Naive B cell (primary cell): ENCODE results near the gene MMP7. TPM values are rescaled to one million over a fixed set of nuclear protein-coding genes. Genes with fewer than 3 reads are reported as not detected.

Source experiments
- ATAC-seq, 2 donors: fragments of 150-1000 bp; cut with Tn5 transposase; 2 replicates each; pipeline ENCODE4 v1.10.0; 2021; ENCODE audit warnings: low read depth in 2 of 2, mild to moderate bottlenecking in 2 of 2, moderate library complexity in 2 of 2
- DNase-seq: peaks from one replicate; pipeline ENCODE4 v3.0.0; 2022
- H3K27ac Mint-ChIP-seq, 6 donors: one replicate each; pipeline ENCODE4 v1.8.0; 2020 to 2022; ENCODE audit warnings: mild to moderate bottlenecking in 6 of 6, mixed read lengths in 6 of 6, moderate library complexity in 5 of 6, inconsistent platforms in 2 of 6
- H3K27me3 Mint-ChIP-seq, 3 donors: one replicate each; pipeline ENCODE4 v1.8.0; 2021 to 2022; ENCODE audit warnings: mixed read lengths in 3 of 3, mild to moderate bottlenecking in 1 of 3
- H3K36me3 Mint-ChIP-seq, 2 donors: one replicate each; pipeline ENCODE4 v1.8.0; 2020 to 2022; ENCODE audit warnings: mixed read lengths in 2 of 2, inconsistent platforms in 1 of 2, mild to moderate bottlenecking in 1 of 2
- H3K4me1 Mint-ChIP-seq, 3 donors: one replicate each; pipeline ENCODE4 v1.8.0; 2020 to 2022; ENCODE audit warnings: mixed read lengths in 3 of 3, inconsistent platforms in 1 of 3, mild to moderate bottlenecking in 1 of 3, moderate library complexity in 1 of 3
- H3K4me3 Mint-ChIP-seq, 8 donors: one replicate each; pipeline ENCODE4 v1.8.0; 2020 to 2022; ENCODE audit warnings: mild to moderate bottlenecking in 8 of 8, mixed read lengths in 8 of 8, moderate library complexity in 8 of 8, inconsistent platforms in 2 of 8
- H3K9me3 Mint-ChIP-seq, 7 donors: one replicate each; pipeline ENCODE4 v1.8.0; 2020 to 2022; ENCODE audit warnings: mixed read lengths in 7 of 7, mild to moderate bottlenecking in 5 of 7, inconsistent platforms in 2 of 7, moderate library complexity in 1 of 7
- polyA plus RNA-seq, 6 donors: library from polyadenylated mRNA; unstranded; fragments of 300-500 nt; fragmentation: Illumina TruSeq; gene quantifications; one replicate each; pipeline ENCODE4 v1.2.3, GENCODE V29; 2021; ENCODE audit warnings: low read depth in 6 of 6

Gene MMP7
- polyA plus RNA-seq, 6 donors from 2014 or later: 0.32 to 0.36 TPM; not detected in 4

DNA sequence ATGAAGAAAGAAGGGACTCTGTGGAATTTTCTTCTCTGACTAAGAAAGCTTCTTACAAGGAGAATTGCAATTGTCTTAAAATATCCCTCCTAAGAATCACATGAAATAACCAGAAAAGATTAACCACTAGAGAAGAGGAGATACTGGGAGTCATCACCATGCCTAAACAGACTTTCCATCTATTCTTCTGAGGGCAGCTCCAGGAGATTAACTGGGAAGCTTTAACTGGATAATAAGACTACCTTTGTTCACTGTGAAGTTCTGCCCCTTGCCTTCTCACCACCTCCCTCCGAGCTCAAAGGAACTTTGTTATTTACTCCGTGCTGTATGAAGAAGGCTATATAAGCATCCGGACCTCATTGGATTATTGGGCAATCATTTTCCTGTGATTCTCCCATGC, 24.5 kb upstream of the MMP7 start:
- no peaks in the 10 kb centered on the region for H3K27me3 Mint-ChIP-seq
- H3K4me3 Mint-ChIP-seq: no peak overlapping the region
- peaks cover 0 to 11% (median 0%) of the 10 kb centered on the region in 7 donors for H3K9me3 Mint-ChIP-seq
- H3K27ac Mint-ChIP-seq: no peak overlapping the region
- ATAC-seq (no peak), DNase-seq (no peak)
- H3K4me1 Mint-ChIP-seq: peaks cover 22 to 33% (median 27%) of the 10 kb centered on the region in 3 donors
- H3K36me3 Mint-ChIP-seq: no peaks in the 10 kb centered on the region

DNA sequence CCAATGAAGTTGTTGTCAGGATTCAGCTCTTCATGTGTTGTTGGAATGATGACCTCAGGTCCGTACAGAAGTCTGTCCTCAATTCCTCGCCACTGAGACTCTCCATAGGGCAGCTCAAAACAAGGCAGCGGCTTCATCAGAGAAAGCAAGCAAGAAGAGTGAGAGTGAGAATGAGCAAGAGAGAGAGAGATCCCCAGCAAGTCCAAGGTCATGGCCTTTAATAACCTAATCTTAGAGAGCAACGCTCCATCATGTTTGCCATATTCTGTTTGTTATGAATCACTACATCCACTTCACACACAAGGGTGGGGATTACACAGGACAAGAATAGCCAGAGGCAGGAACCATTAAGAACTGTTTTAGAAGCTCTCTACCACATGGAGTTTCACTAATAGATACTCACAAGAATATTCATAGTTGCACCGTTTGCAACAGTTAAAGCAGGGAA, 23.3 kb upstream of the MMP7 start:
- Mint-ChIP-seq H3K36me3 (no peaks in the 10 kb centered on the region), H3K4me1 (peaks cover 12 to 22% (median 17%) of the 10 kb centered on the region in 3 donors), H3K4me3 (no peak overlapping the region), H3K9me3 (peaks cover 0 to 8% (median 0%) of the 10 kb centered on the region in 7 donors), H3K27me3 (no peaks in the 10 kb centered on the region), H3K27ac (peak overlapping the region in 1 of 6 donors; percentile 19)
- no peak for ATAC-seq
- no peak for DNase-seq

DNA sequence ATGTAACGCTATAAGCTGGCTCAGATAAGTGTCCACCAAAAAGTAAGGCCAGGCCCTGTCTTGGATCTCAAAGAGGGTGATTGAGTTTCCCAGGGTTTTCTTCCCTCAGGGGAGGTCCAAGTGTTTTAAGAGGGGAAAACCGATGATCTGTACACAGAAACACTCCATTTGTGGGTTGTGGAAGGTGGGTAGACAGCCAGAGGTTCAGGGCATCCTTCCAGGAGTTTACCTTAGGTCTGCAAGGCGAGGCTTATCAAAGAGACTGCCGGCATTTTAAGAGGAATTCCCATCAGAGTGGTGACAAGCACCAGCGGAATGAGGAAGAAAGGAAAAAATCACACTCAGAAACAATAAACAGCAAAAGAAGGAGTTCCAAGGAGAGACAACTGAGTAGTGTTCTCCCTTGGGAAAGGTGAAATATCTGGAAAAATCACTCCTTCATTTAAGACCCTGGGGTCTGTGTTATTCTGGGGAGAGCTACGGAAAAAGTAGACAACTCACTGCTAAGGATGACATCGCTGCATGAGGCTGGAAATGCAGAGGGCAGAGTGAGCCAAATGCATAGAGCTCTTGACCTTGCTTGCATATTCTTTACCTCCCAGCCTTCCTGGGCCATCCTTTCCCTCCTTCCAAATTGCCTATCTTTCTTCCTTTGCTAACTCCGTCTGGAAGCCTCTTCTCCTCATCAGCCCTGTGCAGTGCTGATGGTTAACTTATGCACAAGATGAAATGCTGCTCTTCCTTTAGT, 22.1 kb upstream of the MMP7 start:
- no peak overlapping the region for H3K4me3 Mint-ChIP-seq
- DNase-seq (no peak), ATAC-seq (no peak)
- H3K9me3 Mint-ChIP-seq: peaks cover 0 to 3% (median 0%) of the 10 kb centered on the region in 7 donors
- peaks cover 16 to 23% (median 23%) of the 10 kb centered on the region in 3 donors for H3K4me1 Mint-ChIP-seq
- H3K27me3 Mint-ChIP-seq: no peaks in the 10 kb centered on the region
- H3K27ac Mint-ChIP-seq: peak overlapping the region in 2 of 6 donors; percentile 7 to 41
- no peaks in the 10 kb centered on the region for H3K36me3 Mint-ChIP-seq

DNA sequence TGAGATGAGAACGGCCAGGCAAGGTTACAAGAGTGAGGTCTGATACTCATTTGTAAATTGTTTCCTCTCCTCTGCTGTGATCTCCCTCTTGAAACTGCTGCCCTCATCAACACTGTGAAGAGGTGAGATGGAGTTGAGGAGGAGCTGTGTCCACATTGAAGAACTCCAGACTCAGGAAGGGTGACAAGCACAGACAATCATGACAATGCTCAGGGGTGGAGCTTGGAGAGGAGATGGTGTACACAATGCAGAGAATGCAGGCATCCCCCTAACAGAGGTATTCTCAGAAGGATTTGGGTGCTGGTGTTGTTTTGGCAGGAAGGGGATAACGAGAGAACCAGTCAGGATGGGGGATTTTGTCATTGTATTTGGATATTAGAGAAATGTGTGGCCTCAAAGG, 21.5 kb upstream of the MMP7 start:
- no peak for ATAC-seq
- H3K36me3 Mint-ChIP-seq: no peaks in the 10 kb centered on the region
- peak overlapping the region in 4 of 6 donors; percentile 3 to 36 (median 30) for H3K27ac Mint-ChIP-seq

GRCh38 chr11:102551169-102551781, 20.7 kb upstream of the MMP7 start:
- H3K9me3 Mint-ChIP-seq: no peaks in the 10 kb centered on the region
- no peaks in the 10 kb centered on the region for H3K36me3 Mint-ChIP-seq
- ATAC-seq: no peak
- DNase-seq: no peak
- H3K4me3 Mint-ChIP-seq: no peak overlapping the region
- peaks cover 20 to 33% (median 33%) of the 10 kb centered on the region in 3 donors for H3K4me1 Mint-ChIP-seq
- H3K27me3 Mint-ChIP-seq: no peaks in the 10 kb centered on the region
- H3K27ac Mint-ChIP-seq: peak overlapping the region in 4 of 6 donors; percentile 27 to 97 (median 36)

More for the DNA sequence above, 21.5 kb upstream of the MMP7 start:
- Mint-ChIP-seq H3K4me1 (peaks cover 16 to 26% (median 25%) of the 10 kb centered on the region in 3 donors), H3K4me3 (no peak overlapping the region), H3K9me3 (no peaks in the 10 kb centered on the region), H3K27me3 (no peaks in the 10 kb centered on the region)
- no peak for DNase-seq

- Mint-ChIP-seq H3K36me3 (no peaks in the 10 kb centered on the region), H3K9me3 (peaks cover 0 to 2% (median 0%) of the 10 kb centered on the region in 7 donors), H3K4me1 (peaks cover 47 to 71% (median 64%) of the 10 kb centered on the region in 3 donors), H3K4me3 (peak overlapping the region; percentile 7 to 67 (median 45)), H3K27me3 (no peaks in the 10 kb centered on the region), H3K27ac (peak overlapping the region; percentile 98 to 100 (median 100))
- DNase-seq: peak; percentile 87
- ATAC-seq: peak; percentile 74 to 75
Observed at GRCh38 chr11:102546923-102547471, 16.4 kb upstream of the MMP7 start.

DNA sequence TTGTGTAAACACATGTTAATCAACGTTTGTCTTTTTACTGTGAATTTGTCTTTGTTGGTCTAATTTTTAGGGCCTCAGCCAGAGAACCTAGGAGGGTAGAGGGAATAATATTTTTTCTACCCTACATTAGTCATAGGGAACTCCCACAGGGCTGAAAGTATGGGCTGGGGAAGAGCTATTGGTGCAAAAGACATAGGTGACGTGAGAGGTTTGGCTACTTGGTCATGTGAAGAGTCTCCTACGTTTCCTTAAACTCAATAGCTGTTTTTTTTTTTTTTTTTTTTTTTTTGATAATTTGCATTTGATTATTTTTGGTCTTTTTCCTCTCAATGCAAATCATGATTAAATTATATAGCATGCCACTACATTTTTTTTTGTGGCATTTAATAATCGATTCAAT, 15.9 kb upstream of the MMP7 start:
- peak; percentile 70 to 71 for ATAC-seq
- H3K4me3 Mint-ChIP-seq: peak overlapping the region; percentile 33 to 84 (median 62)
- no peaks in the 10 kb centered on the region for H3K36me3 Mint-ChIP-seq
- DNase-seq: peak; percentile 78
- peaks cover 41 to 66% (median 58%) of the 10 kb centered on the region in 3 donors for H3K4me1 Mint-ChIP-seq
- H3K9me3 Mint-ChIP-seq: peaks cover 0 to 2% (median 0%) of the 10 kb centered on the region in 7 donors
- peak overlapping the region; percentile 98 to 100 (median 100) for H3K27ac Mint-ChIP-seq
- no peaks in the 10 kb centered on the region for H3K27me3 Mint-ChIP-seq

GRCh38 chr11:102545701-102546100, 15.2 kb upstream of the MMP7 start:
- ATAC-seq (no peak), DNase-seq (no peak)
- H3K9me3 Mint-ChIP-seq: peaks cover 0 to 2% (median 0%) of the 10 kb centered on the region in 7 donors
- peak overlapping the region in 7 of 8 donors; percentile 9 to 84 (median 67) for H3K4me3 Mint-ChIP-seq
- H3K27me3 Mint-ChIP-seq: no peaks in the 10 kb centered on the region
- peak overlapping the region; percentile 98 to 100 (median 100) for H3K27ac Mint-ChIP-seq
- H3K36me3 Mint-ChIP-seq: no peaks in the 10 kb centered on the region
- peaks cover 36 to 60% (median 56%) of the 10 kb centered on the region in 3 donors for H3K4me1 Mint-ChIP-seq

- H3K9me3 Mint-ChIP-seq: peaks cover 0 to 2% (median 0%) of the 10 kb centered on the region in 7 donors
- DNase-seq (no peak), ATAC-seq (no peak)
- H3K27me3 Mint-ChIP-seq: no peaks in the 10 kb centered on the region
- peak overlapping the region; percentile 96 to 100 (median 99) for H3K27ac Mint-ChIP-seq
- H3K4me1 Mint-ChIP-seq: peaks cover 36 to 60% (median 56%) of the 10 kb centered on the region in 3 donors
- H3K36me3 Mint-ChIP-seq: no peaks in the 10 kb centered on the region
- H3K4me3 Mint-ChIP-seq: peak overlapping the region in 6 of 8 donors; percentile 1 to 84 (median 44)
Observed at GRCh38 chr11:102544594-102544993, 14.0 kb upstream of the MMP7 start.

DNA sequence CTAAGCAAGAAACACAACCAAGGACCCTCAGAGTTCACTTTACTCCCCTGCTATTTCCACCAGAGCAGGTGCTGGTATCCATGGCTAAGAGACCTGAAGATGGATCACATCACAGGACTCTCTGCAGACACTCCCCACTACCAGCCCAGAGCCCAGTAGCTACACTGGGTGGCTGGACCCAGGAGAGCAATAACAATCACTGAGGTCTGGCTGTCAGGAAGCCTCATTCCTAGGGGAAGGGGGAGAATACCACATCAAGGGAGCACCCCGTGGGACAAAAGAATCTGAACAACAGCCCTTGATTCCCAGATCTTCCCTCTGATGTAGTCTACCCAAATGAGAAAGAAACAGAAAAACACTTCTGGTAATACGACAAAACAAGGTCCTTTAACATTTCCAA, 9.0 kb upstream of the MMP7 start:
- peak overlapping the region in 5 of 6 donors; percentile 41 to 72 (median 58) for H3K27ac Mint-ChIP-seq
- DNase-seq: no peak
- H3K36me3 Mint-ChIP-seq: no peaks in the 10 kb centered on the region
- ATAC-seq: no peak
- H3K9me3 Mint-ChIP-seq: peaks cover 0 to 4% (median 0%) of the 10 kb centered on the region in 7 donors
- peaks cover 29 to 46% (median 43%) of the 10 kb centered on the region in 3 donors for H3K4me1 Mint-ChIP-seq
- H3K4me3 Mint-ChIP-seq: no peak overlapping the region
- H3K27me3 Mint-ChIP-seq: no peaks in the 10 kb centered on the region

DNA sequence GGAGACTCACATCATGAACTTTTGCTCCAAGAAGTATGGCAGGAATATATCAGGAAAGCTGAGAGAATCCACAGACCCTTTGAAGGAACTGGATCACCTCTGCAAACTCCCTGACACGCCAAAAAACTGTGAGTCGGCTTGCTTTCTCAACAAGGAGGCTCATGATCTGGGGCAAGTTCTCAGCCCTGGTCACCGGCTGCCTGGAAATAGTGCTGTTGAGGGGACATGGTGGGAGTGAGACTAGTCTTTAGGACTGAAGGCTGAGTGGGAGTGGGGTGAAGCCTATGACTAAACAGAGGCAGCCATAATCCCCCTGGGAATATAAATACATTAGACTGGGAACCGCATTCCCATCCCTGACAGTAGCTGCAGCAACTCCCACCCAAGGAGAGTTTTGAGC, 8.4 kb upstream of the MMP7 start:
- H3K27me3 Mint-ChIP-seq: no peaks in the 10 kb centered on the region
- no peaks in the 10 kb centered on the region for H3K36me3 Mint-ChIP-seq
- H3K4me3 Mint-ChIP-seq: peak overlapping the region in 1 of 8 donors; percentile 26
- H3K9me3 Mint-ChIP-seq: peaks cover 0 to 5% (median 0%) of the 10 kb centered on the region in 7 donors
- H3K27ac Mint-ChIP-seq: peak overlapping the region in 5 of 6 donors; percentile 8 to 52 (median 46)
- ATAC-seq: no peak
- peaks cover 31 to 45% (median 44%) of the 10 kb centered on the region in 3 donors for H3K4me1 Mint-ChIP-seq
- no peak for DNase-seq

DNA sequence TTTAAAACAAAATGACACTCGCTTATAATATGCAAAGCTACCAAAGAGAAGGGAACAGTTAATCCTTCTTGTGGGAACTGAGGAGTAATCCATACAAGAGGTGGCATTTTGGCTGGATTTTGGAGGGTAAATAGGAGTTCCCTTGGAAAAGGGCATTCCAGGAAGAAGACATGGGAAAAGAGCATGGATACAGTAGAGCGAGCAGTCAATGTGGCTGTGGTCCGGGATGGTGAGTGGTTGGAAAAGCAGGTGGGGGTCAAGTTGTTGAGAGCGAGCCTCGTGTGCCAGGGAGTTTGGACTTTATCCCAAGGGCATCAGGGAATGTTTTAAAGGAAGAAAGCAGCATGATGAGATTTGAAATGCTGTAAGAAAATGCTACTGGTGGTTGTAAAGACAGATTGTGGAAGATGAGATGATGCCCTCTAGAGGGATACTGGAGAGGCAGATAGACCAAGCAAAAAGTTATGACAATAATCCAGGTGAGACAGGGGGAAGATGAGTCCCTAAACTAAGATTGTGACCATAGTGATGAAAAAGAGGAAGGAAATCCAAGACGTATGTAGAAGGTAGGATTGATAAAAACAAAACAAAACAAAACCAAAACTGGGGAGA, 3.8 kb upstream of the MMP7 start:
- ATAC-seq (peak; percentile 94 to 95), DNase-seq (peak; percentile 48)
- Mint-ChIP-seq H3K4me3 (peak overlapping the region in 1 of 8 donors; percentile 0), H3K27ac (peak overlapping the region; percentile 32 to 78 (median 63)), H3K4me1 (peaks cover 30 to 35% (median 34%) of the 10 kb centered on the region in 3 donors), H3K27me3 (no peaks in the 10 kb centered on the region), H3K36me3 (no peaks in the 10 kb centered on the region), H3K9me3 (peaks cover 0 to 5% (median 0%) of the 10 kb centered on the region in 7 donors)

DNA sequence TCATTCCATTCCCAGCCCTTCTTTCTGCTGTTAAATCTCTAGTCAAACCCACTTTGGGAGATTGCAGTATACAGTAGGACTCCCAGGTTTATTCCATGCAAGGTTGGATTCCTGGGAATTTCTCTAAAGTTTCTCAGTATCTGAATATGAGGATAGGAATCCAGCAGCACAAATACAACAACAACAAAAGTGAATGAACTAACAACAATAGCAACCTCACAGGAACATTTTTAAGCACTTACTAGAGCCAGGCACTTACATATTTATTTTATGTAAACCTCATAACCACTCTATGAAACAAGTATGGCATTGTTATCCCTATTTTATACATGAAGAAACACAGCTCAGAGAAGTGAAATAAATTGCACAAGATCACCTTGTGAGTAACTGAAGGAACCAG, 1.9 kb downstream of the MMP7 start:
- peaks cover 0 to 11% (median 6%) of the 10 kb centered on the region in 3 donors for H3K4me1 Mint-ChIP-seq
- no peaks in the 10 kb centered on the region for H3K36me3 Mint-ChIP-seq
- no peaks in the 10 kb centered on the region for H3K9me3 Mint-ChIP-seq
- no peak overlapping the region for H3K4me3 Mint-ChIP-seq
- H3K27me3 Mint-ChIP-seq: no peaks in the 10 kb centered on the region
- ATAC-seq (no peak), DNase-seq (no peak)
- peak overlapping the region in 2 of 6 donors; percentile 2 to 27 for H3K27ac Mint-ChIP-seq
